Tibial nerve (tissue), 4 donors: Measurements from ENCODE around the gene ETV3L. TPM values are rescaled to one million over a fixed set of nuclear protein-coding genes. Genes with fewer than 3 reads are reported as not detected.

ENCODE experiments used
- DNase-seq, 2 donors: peaks; one replicate each; pipeline ENCODE4 v3.0.0-alpha.2; 2019; ENCODE audit warnings: low spot score in 2 of 2
- H3K27ac ChIP-seq, 4 donors: fragments of 200-600 bp; sonication (generic) in 3 of 4; one replicate each; pipeline ENCODE4 v1.5.1; 2017 to 2019; ENCODE audit warnings: mild to moderate bottlenecking in 1 of 4
- H3K27me3 ChIP-seq, 2 donors: fragments of 200-600 bp; sonication (generic) in 1 of 2; one replicate each; pipeline versions ENCODE4 v1.5.1 to v1.6.0; 2017 to 2019
- H3K36me3 ChIP-seq, 3 donors: fragments of 200-600 bp; sonication (generic); one replicate each; pipeline ENCODE4 v1.5.1; 2018 to 2019
- H3K4me1 ChIP-seq, 4 donors: fragments of 200-600 bp; sonication (generic) in 3 of 4; one replicate each; pipeline ENCODE4 v1.5.1; 2017 to 2019
- H3K4me3 ChIP-seq, 4 donors: fragments of 200-600 bp; sonication (generic) in 3 of 4; one replicate each; pipeline ENCODE4 v1.5.1; 2017 to 2019; ENCODE audit warnings: mild to moderate bottlenecking in 1 of 4, moderate library complexity in 1 of 4
- H3K9me3 ChIP-seq, 4 donors: fragments of 200-600 bp; sonication (generic) in 3 of 4; one replicate each; pipeline ENCODE4 v1.5.1; 2017 to 2019
- EP300 ChIP-seq, 2 donors: sonication (generic); formaldehyde crosslinking; IDR thresholded peaks; one replicate each; pipeline ENCODE4 v1.6.1; 2017; ENCODE audit warnings: antibody characterized with exemption in 2 of 2, mild to moderate bottlenecking in 1 of 2
- POLR2A ChIP-seq, 2 donors: fragments of 450-650 bp; IDR thresholded peaks; one replicate each; pipeline ENCODE4 v1.6.1; 2017; ENCODE audit warnings: antibody characterized with exemption in 2 of 2, mild to moderate bottlenecking in 2 of 2, moderate library complexity in 2 of 2
- WGBS, 2 donors: methylation state at CpG; one replicate each; pipeline ENCODE4 v1.1.5; 2018; 5-methylcytosine and 5-hydroxymethylcytosine counted together
- total RNA-seq, 4 donors: library from RNA; depleted of rRNA; stranded (reverse); fragments of >200 nt; gene quantifications; one replicate each; pipeline ENCODE4 v1.1.0, GENCODE V29; 2016
- TF ChIP-seq, protein P1 (sequence below), 5 experiments: fragments of 200-600 bp in 3 of 5; fragments of 450-650 bp in 2 of 5; sonication (generic) in 3 of 5; IDR thresholded peaks; one replicate each; pipeline ENCODE4 v1.5.1; 2016 to 2019; ENCODE audit warnings: antibody characterized with exemption in 5 of 5, mild to moderate bottlenecking in 3 of 5, moderate library complexity in 2 of 5

The ETV3L gene
- total RNA-seq, 4 donors from 2014 or later, result not detected

DNA sequence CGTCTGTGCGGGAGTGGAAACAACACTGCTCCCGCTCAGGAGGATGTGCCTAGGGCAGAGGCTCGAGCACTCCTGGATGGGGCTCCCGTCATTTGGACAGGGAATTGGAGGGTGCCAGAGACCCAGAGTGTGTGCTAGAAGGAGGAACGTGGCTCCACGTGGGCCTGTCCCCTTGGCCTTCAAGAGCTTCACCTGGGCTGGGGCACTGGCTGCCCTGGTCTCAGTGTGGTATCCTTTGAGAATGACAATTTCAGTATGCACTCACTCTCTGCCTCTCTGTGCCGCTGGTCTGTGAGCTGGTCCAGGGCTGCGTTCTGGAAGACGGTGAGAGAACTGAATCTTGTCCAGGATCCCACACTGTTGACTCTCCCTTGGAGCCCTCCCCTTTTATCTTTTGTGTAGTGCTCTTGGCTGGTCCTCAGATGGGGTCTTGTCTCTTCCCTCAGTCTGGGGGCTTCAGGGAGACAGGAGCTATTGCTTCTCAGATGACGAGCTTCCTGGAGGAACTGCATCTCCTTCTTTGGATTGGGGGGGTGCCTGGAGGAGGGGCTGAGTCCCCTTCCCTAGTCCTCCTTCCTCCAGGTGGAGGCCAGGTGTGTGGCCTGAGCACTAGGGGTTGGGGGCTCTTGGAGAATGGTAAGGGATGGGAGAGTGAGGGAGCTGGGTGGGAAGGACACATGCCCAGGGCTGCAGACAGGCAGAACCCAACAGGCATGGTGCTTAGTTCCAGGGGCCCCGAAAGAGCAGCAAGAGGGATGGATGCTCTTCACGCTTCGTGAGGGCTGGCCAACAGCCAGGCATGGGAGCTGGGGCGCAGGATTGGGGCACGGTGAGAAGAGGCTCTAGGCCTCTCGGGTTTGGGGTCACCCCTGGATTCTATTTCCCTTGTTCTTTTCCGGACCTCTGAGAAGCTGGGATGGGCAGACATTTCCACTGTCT, 14.8 kb upstream of the ETV3L start:
- WGBS, 2 donors, result 77 to 78% methylated on average over 16 to 18 of the region's 18 CpGs
- Histone ChIP-seq H3K4me1 (no peaks in the 10 kb centered on the region), H3K27ac (no peak overlapping the region), H3K4me3 (no peak overlapping the region), H3K9me3 (no peaks in the 10 kb centered on the region), H3K36me3 (no peaks in the 10 kb centered on the region), H3K27me3 (peaks cover 0 to 26% of the 10 kb centered on the region in 2 donors)
- TF ChIP-seq, protein P1, sequence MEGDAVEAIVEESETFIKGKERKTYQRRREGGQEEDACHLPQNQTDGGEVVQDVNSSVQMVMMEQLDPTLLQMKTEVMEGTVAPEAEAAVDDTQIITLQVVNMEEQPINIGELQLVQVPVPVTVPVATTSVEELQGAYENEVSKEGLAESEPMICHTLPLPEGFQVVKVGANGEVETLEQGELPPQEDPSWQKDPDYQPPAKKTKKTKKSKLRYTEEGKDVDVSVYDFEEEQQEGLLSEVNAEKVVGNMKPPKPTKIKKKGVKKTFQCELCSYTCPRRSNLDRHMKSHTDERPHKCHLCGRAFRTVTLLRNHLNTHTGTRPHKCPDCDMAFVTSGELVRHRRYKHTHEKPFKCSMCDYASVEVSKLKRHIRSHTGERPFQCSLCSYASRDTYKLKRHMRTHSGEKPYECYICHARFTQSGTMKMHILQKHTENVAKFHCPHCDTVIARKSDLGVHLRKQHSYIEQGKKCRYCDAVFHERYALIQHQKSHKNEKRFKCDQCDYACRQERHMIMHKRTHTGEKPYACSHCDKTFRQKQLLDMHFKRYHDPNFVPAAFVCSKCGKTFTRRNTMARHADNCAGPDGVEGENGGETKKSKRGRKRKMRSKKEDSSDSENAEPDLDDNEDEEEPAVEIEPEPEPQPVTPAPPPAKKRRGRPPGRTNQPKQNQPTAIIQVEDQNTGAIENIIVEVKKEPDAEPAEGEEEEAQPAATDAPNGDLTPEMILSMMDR (IDR thresholded peaks at IDR 0.05), result no peak
- no peak for TF ChIP-seq EP300 (IDR thresholded peaks at IDR 0.05)
- no peak for TF ChIP-seq POLR2A (IDR thresholded peaks at IDR 0.05)
- no peak for DNase-seq

DNA sequence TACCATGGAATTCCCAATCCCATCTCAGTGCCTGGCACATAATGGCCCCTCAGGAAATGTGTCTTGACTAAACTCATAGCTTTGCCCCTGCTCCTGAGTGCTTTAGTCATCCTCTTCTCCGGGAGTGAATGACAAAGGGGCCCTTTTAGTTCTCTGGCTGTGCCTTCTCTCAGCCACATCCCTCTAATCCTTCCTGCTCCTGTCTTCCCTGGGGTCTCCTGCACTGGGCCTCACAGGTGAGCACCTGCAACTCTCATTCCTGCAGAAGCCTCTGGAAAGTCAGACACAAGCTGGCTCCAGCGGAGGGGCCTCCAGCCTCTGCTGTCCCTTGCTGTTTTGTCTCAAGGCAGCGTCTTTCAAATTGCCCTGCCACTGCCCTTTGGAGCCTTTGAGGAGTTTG, 14.0 kb upstream of the ETV3L start:
- Histone ChIP-seq H3K27me3 (peaks cover 0 to 34% of the 10 kb centered on the region in 2 donors), H3K4me3 (no peak overlapping the region), H3K27ac (no peak overlapping the region), H3K9me3 (no peaks in the 10 kb centered on the region), H3K36me3 (no peaks in the 10 kb centered on the region), H3K4me1 (no peaks in the 10 kb centered on the region)
- WGBS, 2 donors, result 51 to 66% methylated on average over 3 of the region's 3 CpGs
- no peak for TF ChIP-seq POLR2A (IDR thresholded peaks at IDR 0.05)
- TF ChIP-seq, protein P1 (IDR thresholded peaks at IDR 0.05), result no peak
- no peak for TF ChIP-seq EP300 (IDR thresholded peaks at IDR 0.05)
- DNase-seq, result no peak

DNA sequence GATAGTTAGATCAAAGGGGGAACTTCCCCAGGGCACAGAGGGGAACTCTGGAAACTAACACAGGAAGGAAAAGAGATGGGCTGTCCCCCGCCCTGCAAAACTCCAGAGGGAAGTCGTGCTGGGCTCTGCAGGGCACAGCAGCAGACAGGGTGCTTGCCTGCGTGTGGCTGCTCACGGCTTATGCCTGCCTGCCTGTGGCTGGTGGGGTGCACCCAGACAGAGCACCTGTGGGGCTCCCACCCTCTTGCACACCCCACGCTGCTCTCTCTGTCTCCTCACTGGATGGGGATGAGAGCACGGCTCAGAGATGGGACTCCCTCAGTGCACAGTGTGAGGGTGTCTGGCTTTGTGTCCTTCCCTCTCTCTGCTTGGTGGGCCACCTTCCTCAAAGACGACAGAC, 13.5 kb upstream of the ETV3L start:
- DNase-seq, result no peak
- no peak overlapping the region for H3K27ac ChIP-seq
- H3K36me3 ChIP-seq, result no peaks in the 10 kb centered on the region
- H3K4me3 ChIP-seq, result no peak overlapping the region
- TF ChIP-seq POLR2A (IDR thresholded peaks at IDR 0.05) (no peak), EP300 (IDR thresholded peaks at IDR 0.05) (no peak)
- TF ChIP-seq, protein P1 (IDR thresholded peaks at IDR 0.05), result no peak
- H3K4me1 ChIP-seq, result no peaks in the 10 kb centered on the region
- WGBS, 2 donors, result 35 to 51% methylated on average over 3 to 7 of the region's 7 CpGs
- peaks cover 0 to 39% of the 10 kb centered on the region in 2 donors for H3K27me3 ChIP-seq
- no peaks in the 10 kb centered on the region for H3K9me3 ChIP-seq

DNA sequence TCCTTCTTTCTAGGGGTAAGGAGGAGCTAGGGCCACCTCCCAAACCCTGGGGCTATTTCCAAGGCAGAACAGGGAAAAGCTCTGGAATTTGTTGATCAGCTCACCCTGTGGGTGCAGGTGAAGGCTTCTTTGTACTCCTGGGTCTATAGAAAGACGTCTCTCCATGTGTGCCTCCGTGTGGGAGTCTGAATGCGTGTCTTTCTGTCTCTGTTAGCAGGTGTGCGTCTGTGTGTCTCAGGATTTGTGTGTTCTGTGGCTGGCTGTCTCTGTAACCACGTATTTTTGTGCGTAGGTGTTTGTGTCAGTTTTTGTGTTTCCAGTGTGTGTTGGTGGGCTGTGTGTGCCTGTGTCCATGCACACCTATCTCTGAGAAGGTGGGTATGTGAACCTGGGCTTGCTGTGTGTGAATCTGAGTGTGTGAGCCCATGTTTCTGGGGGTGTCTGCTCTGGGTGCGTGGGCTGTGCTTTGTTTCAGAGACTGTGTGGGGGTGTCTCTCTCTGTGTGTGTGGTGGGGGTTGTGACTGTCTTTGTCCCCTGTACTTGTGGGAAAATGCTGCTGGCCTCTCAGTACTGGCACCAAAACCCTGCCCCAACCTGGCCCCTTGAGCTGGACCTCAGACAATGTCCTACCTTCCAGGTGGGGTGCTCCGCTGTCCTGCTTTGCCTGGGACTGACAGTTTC, 12.7 kb upstream of the ETV3L start:
- H3K4me1 ChIP-seq, result no peaks in the 10 kb centered on the region
- H3K36me3 ChIP-seq, result no peaks in the 10 kb centered on the region
- TF ChIP-seq, protein P1 (IDR thresholded peaks at IDR 0.05), result no peak
- TF ChIP-seq EP300 (IDR thresholded peaks at IDR 0.05) (no peak), POLR2A (IDR thresholded peaks at IDR 0.05) (no peak)
- H3K9me3 ChIP-seq, result no peaks in the 10 kb centered on the region
- no peak for DNase-seq
- no peak overlapping the region for H3K27ac ChIP-seq
- H3K27me3 ChIP-seq, result peaks cover 0 to 47% of the 10 kb centered on the region in 2 donors
- no peak overlapping the region for H3K4me3 ChIP-seq
- 67 to 74% methylated on average over 8 of the region's 8 CpGs for WGBS, 2 donors
